Activated CD4-positive, alpha-beta T cell treated with anti-CD3 and anti-CD28 coated beads, Interleukin-2, amount 50 U/mL, for 24 hours (primary cell): ENCODE data around the gene OR2A7.
"Not testable (repeated sequence)": the region's sequence is repeated elsewhere in the genome, so short reads cannot be mapped to it uniquely, and the experiment has no call there.

Source experiments
- DNase-seq, 2 donors: peaks; one replicate each; pipeline ENCODE4 v3.0.0-alpha.2; 2020; ENCODE audit warnings: low read depth in 1 of 2, low spot score in 1 of 2

Gene OR2A7

GRCh38 chr7:144264692-144265091 lies at the start of gene OR2A7:
Gene OR2A7 (minus strand): TSS chr7:144264792. CDS start chr7:144259628, 5,164 bp downstream.
- DNase-seq, result not testable (repeated sequence)

- not testable (repeated sequence) for DNase-seq
Measured at GRCh38 chr7:144311872-144312469, 47.4 kb upstream of the OR2A7 start, which contains the start of gene OR2A1. Gene OR2A1 (plus strand): TSS chr7:144312419. CDS start chr7:144318125, 5,706 bp downstream.

GRCh38 chr7:144311218-144311617 lies 46.6 kb upstream of the OR2A7 start:
- not testable (repeated sequence) for DNase-seq

GRCh38 chr7:144309702-144310101 lies 45.1 kb upstream of the OR2A7 start:
- DNase-seq, result not testable (repeated sequence)

- not testable (repeated sequence) for DNase-seq
Measured at GRCh38 chr7:144305156-144305555, 40.6 kb upstream of the OR2A7 start.

GRCh38 chr7:144303607-144304006 lies 39.0 kb upstream of the OR2A7 start:
- not testable (repeated sequence) for DNase-seq

- not testable (repeated sequence) for DNase-seq
Measured at GRCh38 chr7:144302578-144303303, 38.1 kb upstream of the OR2A7 start.

- DNase-seq, result not testable (repeated sequence)
Measured at GRCh38 chr7:144293794-144294499, 29.4 kb upstream of the OR2A7 start.

- DNase-seq, result not testable (repeated sequence)
Measured at GRCh38 chr7:144292384-144293161, 28.0 kb upstream of the OR2A7 start.

- not testable (repeated sequence) for DNase-seq
Measured at GRCh38 chr7:144291607-144292006, 27.0 kb upstream of the OR2A7 start.

GRCh38 chr7:144287171-144287784 lies 22.7 kb upstream of the OR2A7 start:
- DNase-seq, result not testable (repeated sequence)

GRCh38 chr7:144283716-144284115 lies 19.1 kb upstream of the OR2A7 start:
- not testable (repeated sequence) for DNase-seq

- DNase-seq, result not testable (repeated sequence)
Measured at GRCh38 chr7:144282490-144282889, 17.9 kb upstream of the OR2A7 start.

- not testable (repeated sequence) for DNase-seq
Measured at GRCh38 chr7:144281981-144282380, 17.4 kb upstream of the OR2A7 start.

GRCh38 chr7:144280010-144280409 lies 15.4 kb upstream of the OR2A7 start:
- not testable (repeated sequence) for DNase-seq

- DNase-seq, result not testable (repeated sequence)
Measured at GRCh38 chr7:144275281-144275680, 10.7 kb upstream of the OR2A7 start.

GRCh38 chr7:144269188-144269587 lies 4.6 kb upstream of the OR2A7 start, which contains the start of gene CTAGE8:
Gene CTAGE8 (minus strand): TSS chr7:144269288. CDS start chr7:144269250, 38 bp downstream.
- DNase-seq, result not testable (repeated sequence)

GRCh38 chr7:144262128-144262527 lies 2.5 kb downstream of the OR2A7 start:
- not testable (repeated sequence) for DNase-seq

- not testable (repeated sequence) for DNase-seq
Measured at GRCh38 chr7:144259067-144259466, 5.5 kb downstream of the OR2A7 start.

- DNase-seq, result no peak
Measured at GRCh38 chr7:144256112-144256511, 8.5 kb downstream of the OR2A7 start.
